ENCODE data around the gene CDK5RAP2. TPM values are rescaled to one million over a fixed set of nuclear protein-coding genes. Genes with fewer than 3 reads are reported as not detected.

CDK5RAP2 gene
- polyA plus RNA-seq, 1 donor (not counting 4 experiments of a cell fraction or from before 2014, with no cell fraction given): 22.4 TPM

- no peak overlapping the region for H2AFZ ChIP-seq (ENCODE audit: control insufficient read depth, low read length)
- no peaks in the 10 kb centered on the region for H3K27me3 ChIP-seq (ENCODE audit: control insufficient read depth, extremely low read depth, insufficient read depth, low read length)
- peak overlapping the region in 1 of 3 experiments; percentile 7 for H3K4me3 ChIP-seq (ENCODE audit: control insufficient read depth in 2 of 3, extremely low read depth in 1 of 3, insufficient read depth in 2 of 3, low read depth in 1 of 3, low read length in 3 of 3)
- peaks cover 0 to 2% of the 10 kb centered on the region in 2 experiments for H3K36me3 ChIP-seq (ENCODE audit: control insufficient read depth in 2 of 2, extremely low read depth in 1 of 2, insufficient read depth in 2 of 2, low read length in 2 of 2)
- peak overlapping the region; percentile 65 for H3K27ac ChIP-seq (ENCODE audit: control insufficient read depth, insufficient read depth, low read length)
- peak overlapping the region; percentile 27 for H3K4me2 ChIP-seq (ENCODE audit: control insufficient read depth, extremely low read depth, insufficient read depth, low read depth, low read length)
- dilution Hi-C loops (cut with MboI; ENCODE audit: extremely low pct_ligation_motif_present, low sequenced_read_pairs): no loop called here
- DNase-seq (ENCODE audit: low read depth, low spot score): peak; percentile 76
- peak; percentile 17 for FAIRE-seq
- H3K4me1 ChIP-seq (ENCODE audit: control insufficient read depth, extremely low read depth, insufficient read depth, low read length): peaks cover 53% of the 10 kb centered on the region
- H4K20me1 ChIP-seq (ENCODE audit: control insufficient read depth, extremely low read depth, insufficient read depth, low read length): no peaks in the 10 kb centered on the region
- no peak for TF ChIP-seq EZH2 (IDR thresholded peaks at IDR 0.05; ENCODE audit: low read length)
- TF ChIP-seq, protein P1, sequence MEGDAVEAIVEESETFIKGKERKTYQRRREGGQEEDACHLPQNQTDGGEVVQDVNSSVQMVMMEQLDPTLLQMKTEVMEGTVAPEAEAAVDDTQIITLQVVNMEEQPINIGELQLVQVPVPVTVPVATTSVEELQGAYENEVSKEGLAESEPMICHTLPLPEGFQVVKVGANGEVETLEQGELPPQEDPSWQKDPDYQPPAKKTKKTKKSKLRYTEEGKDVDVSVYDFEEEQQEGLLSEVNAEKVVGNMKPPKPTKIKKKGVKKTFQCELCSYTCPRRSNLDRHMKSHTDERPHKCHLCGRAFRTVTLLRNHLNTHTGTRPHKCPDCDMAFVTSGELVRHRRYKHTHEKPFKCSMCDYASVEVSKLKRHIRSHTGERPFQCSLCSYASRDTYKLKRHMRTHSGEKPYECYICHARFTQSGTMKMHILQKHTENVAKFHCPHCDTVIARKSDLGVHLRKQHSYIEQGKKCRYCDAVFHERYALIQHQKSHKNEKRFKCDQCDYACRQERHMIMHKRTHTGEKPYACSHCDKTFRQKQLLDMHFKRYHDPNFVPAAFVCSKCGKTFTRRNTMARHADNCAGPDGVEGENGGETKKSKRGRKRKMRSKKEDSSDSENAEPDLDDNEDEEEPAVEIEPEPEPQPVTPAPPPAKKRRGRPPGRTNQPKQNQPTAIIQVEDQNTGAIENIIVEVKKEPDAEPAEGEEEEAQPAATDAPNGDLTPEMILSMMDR (optimal IDR thresholded peaks at IDR 0.05 in 1 of 3, IDR thresholded peaks at IDR 0.05 in 1 of 3, conservative IDR thresholded peaks at IDR 0.05 in 1 of 3; ENCODE audit: extremely low read depth in 1 of 3, insufficient read depth in 2 of 3, low read length in 3 of 3): peak in 2 of 3 experiments; percentile 39 to 57
- H3K9me3 ChIP-seq (ENCODE audit: control insufficient read depth, low read depth, low read length): no peaks in the 10 kb centered on the region
- H3K79me2 ChIP-seq (ENCODE audit: control insufficient read depth, insufficient read depth, low read length): no peaks in the 10 kb centered on the region
- H3K9me1 ChIP-seq (ENCODE audit: control insufficient read depth, extremely low read depth, insufficient read depth, low read length): no peaks in the 10 kb centered on the region
- peak overlapping the region; percentile 8 for H3K9ac ChIP-seq (ENCODE audit: control insufficient read depth, extremely low read depth, insufficient read depth, low read length)
These were observed 31.2 kb upstream of the CDK5RAP2 start for GRCh38 chr9:120610975-120611689.

DNA sequence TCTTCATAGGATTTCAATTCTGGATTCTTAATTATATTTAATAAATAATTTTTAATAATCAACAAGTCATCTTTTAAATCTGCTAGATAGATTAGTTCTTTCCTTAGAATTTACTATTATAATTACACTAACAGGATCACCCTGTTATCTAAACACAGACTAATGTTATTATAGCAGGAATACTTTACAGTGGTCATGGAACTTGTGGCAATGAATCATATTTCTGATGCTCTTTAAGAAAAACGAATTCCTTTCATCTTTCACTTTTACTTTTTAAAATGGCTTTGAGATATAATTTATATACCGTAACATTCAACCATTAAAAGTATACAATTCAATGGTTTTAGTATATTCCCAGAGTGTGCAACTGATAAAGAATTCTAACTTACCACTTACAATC, 29.7 kb upstream of the CDK5RAP2 start:
- FAIRE-seq (no peak), DNase-seq (ENCODE audit: low read depth, low spot score) (no peak)
- Histone ChIP-seq H3K9me1 (ENCODE audit: control insufficient read depth, extremely low read depth, insufficient read depth, low read length) (no peaks in the 10 kb centered on the region), H3K79me2 (ENCODE audit: control insufficient read depth, insufficient read depth, low read length) (no peaks in the 10 kb centered on the region), H3K9ac (ENCODE audit: control insufficient read depth, extremely low read depth, insufficient read depth, low read length) (no peak overlapping the region), H3K27ac (ENCODE audit: control insufficient read depth, insufficient read depth, low read length) (peak overlapping the region; percentile 61), H3K36me3 (ENCODE audit: control insufficient read depth in 2 of 2, extremely low read depth in 1 of 2, insufficient read depth in 2 of 2, low read length in 2 of 2) (peaks cover 1 to 2% of the 10 kb centered on the region in 2 experiments), H3K4me3 (ENCODE audit: control insufficient read depth in 2 of 3, extremely low read depth in 1 of 3, insufficient read depth in 2 of 3, low read depth in 1 of 3, low read length in 3 of 3) (no peak overlapping the region), H3K27me3 (ENCODE audit: control insufficient read depth, extremely low read depth, insufficient read depth, low read length) (no peaks in the 10 kb centered on the region), H3K9me3 (ENCODE audit: control insufficient read depth, low read depth, low read length) (no peaks in the 10 kb centered on the region), H3K4me2 (ENCODE audit: control insufficient read depth, extremely low read depth, insufficient read depth, low read depth, low read length) (no peak overlapping the region), H2AFZ (ENCODE audit: control insufficient read depth, low read length) (no peak overlapping the region), H4K20me1 (ENCODE audit: control insufficient read depth, extremely low read depth, insufficient read depth, low read length) (no peaks in the 10 kb centered on the region), H3K4me1 (ENCODE audit: control insufficient read depth, extremely low read depth, insufficient read depth, low read length) (peaks cover 53% of the 10 kb centered on the region)
- TF ChIP-seq, protein P1 (optimal IDR thresholded peaks at IDR 0.05 in 1 of 3, IDR thresholded peaks at IDR 0.05 in 1 of 3, conservative IDR thresholded peaks at IDR 0.05 in 1 of 3; ENCODE audit: extremely low read depth in 1 of 3, insufficient read depth in 2 of 3, low read length in 3 of 3): no peak
- no peak for TF ChIP-seq EZH2 (IDR thresholded peaks at IDR 0.05; ENCODE audit: low read length)
- dilution Hi-C loops (cut with MboI; ENCODE audit: extremely low pct_ligation_motif_present, low sequenced_read_pairs): no loop called here
